Measurements from ENCODE around the gene GNAI2.

GNAI2 gene

DNA sequence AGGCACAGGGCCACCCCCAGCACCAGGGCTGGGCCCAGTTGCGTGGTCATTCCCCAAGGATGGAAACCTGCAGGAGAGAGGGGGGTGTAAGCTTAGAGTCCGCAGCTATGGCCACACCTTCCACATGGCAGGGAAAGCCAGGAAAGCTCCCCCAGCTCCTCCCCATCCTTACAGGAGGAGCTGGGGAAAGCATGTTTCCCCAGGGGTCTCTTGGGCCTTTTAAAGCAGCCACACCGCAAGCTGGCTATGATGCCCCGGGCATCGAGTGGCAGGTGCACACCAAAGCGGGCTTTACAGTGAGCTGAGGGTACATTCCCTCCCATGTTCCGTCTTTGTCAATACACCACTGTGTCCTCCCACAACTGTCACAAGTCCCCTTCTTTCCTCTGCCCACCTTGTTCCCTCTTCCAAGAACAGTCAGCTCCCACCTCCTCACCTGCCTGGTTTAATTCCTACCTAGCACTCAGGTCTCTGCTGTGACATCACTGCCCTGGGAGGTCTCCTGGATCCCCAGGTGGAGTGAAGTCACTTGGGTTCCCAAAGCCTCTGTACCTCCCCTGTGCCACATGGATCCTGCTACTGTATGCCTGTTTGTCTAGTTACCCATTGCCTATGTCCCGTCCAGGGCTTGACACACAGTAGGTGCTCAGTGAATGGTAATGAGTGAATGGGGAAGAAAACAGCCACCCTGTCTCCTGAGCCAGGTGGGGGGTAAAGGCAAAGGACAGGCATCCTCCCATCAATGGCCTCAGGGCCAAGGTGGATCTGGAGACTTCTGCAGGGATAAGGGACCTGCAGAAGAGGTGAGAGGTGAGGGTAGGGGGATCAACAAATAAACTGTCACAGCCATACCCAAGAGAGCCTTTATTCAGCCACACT is 59.8 kb downstream of the GNAI2 start:
- no peak overlapping the region for H3K4me3 ChIP-seq (ENCODE audit: low read depth, low read length)

DNA sequence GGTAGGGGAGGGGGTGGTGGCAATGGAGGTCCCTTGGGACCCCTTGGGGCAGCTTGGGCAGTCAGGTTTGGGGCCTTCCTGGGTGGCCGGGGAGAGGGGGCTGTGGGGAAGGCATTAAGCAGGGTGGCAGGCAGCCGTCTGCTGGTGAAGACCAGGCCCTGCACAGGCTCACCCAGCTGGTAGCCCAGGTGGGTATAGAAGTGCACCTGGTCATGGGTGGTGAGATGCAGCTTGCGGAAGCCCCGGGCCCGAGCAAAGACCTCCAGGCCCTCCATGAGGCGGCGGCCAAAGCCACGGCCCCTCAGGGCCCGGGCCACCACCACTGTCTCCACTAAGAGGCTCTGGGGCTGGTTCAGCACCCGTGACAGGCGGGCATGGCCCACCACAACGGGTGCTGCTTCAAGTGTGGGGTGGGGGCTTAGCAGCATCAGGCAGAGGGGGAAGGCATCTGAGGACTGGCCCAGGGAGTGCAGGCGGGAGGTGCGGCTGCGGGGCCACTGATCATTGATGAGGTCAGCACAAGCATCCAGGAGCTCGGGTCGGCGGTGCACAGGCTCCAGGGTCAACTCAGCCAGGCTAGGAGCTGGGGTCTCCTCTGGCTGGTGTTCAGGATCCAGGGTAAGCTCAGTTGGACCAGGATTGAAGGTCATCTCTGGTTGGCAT is 60.8 kb downstream of the GNAI2 start:
- H3K4me3 ChIP-seq (ENCODE audit: low read depth, low read length), result no peak overlapping the region

DNA sequence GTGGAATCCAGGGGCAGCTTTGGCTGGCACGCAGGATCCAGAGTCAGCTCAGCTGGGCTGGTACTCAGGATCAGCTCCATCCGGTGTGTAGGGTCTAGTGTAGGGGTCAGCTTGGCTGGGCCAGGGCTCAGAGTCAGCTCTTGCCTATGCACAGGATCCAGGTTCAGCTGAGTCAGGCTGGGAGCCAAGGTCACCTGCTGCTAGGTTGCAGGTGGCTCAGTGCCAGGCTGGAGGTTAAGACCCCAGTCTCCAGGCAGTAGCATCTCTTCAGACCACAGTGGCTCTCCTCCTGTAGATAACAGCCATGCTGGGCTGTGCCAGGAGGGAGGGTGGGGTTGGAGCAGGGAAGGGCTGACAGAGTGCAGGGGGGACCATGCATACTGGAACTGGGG is 61.4 kb downstream of the GNAI2 start:
- H3K4me3 ChIP-seq (ENCODE audit: low read depth, low read length), result no peak overlapping the region

DNA sequence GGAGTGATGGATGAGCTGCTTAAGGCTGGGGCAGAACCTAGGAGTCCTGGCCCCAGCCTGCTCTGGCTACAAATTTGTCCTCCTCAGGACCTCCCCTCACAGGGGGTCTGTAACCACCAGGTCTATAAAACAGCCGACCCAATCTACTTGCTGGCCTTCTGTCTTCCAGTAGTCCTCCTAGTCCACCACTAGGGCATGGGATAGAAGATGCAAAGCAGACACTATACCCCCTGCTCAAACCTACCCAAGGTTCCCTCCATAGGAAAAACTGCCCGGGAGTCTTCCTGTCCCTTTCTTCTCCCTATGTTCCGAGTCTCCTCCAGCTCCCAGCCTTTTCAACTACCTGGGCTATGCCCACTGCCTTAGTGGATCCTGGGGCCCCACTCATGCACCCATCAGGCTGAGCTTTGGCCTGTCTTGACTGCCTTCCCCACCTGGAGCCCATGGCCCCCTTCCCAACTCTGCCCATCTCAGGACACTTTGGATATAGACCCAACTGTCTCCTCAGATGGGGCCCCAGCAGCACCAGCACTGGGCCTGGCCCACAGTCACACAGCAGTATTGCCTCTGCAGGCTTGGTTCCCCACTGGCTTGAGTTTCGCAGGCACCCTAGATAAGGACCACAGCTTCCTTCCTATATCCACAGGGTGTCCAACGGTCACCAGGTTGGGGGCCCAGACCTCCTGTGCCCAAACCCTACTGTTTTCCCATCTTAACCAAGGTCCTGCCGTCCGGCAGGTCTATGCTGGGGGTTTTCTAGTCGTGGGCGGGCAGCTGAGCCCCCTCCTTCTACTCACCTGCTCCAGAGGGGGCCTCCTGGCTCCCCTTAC is 62.1 kb downstream of the GNAI2 start:
- H3K4me3 ChIP-seq (ENCODE audit: low read depth, low read length), result peak overlapping the region; percentile 86

DNA sequence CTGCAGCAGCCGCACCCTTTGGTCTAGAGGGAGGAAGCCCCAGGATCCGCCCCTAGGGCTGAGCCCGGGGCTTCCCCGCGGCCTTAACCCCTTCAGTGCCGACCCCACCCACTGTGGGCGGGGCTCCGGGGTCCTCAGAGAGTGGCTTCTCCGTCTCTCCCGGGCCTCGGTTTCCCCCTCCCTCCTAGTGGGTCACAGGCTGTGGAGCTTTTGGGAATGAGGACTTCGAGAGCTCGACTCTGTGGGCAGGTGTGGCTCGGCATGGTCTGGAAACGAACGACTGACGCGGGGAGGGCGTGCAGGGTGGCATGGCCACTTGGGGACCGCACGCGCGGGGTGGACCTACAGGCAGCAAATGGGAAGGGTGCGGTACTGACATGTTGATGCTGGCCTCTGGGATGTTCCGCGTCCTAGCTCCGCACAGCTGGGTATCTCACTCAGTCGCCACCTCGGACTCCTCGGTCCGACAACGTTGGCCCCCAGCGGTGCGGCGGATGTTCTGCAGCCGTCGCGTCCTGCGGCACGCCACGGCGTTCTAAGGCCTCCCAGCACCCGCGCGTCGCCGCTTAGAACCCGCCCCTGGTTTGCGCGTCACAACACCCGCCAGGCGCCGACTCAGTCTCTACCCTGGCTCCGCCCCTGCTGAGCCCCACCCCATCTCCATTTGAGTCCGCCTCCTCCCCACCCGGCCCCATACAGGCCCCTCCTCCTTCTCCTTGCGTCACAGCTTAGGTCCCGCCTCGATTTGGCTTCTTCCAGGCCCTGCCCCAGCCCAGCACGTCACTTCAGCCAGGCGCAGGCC is 63.0 kb downstream of the GNAI2 start, which contains the start of the genes HYAL3 and NAA80:
Gene HYAL3 (minus strand): TSS at position 570 of the 802 bp plus-strand sequence. CDS start 3,803 bp downstream, outside the sequence.
Gene NAA80 (minus strand): TSS at position 570 of the 802 bp plus-strand sequence. CDS start 1,942 bp downstream, outside the sequence.
- H3K4me3 ChIP-seq (ENCODE audit: low read depth, low read length), result peak within 1 kb of the TSS; percentile 86

DNA sequence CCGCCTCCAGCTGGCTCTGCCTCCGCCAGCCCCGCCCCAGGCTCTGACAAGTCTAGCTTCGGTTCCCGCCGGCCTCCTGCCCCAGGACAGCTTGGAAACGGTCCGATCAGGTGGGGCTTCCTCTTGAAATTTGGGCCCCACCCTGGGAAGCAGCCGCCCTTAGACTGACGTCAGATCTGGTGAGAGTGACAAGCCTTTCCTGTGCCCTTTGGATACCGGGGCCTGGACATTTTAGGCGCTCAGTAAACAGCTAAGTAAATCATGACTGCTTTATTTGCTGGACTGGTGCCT is 63.6 kb downstream of the GNAI2 start:
- H3K4me3 ChIP-seq (ENCODE audit: low read depth, low read length), result peak overlapping the region; percentile 10

DNA sequence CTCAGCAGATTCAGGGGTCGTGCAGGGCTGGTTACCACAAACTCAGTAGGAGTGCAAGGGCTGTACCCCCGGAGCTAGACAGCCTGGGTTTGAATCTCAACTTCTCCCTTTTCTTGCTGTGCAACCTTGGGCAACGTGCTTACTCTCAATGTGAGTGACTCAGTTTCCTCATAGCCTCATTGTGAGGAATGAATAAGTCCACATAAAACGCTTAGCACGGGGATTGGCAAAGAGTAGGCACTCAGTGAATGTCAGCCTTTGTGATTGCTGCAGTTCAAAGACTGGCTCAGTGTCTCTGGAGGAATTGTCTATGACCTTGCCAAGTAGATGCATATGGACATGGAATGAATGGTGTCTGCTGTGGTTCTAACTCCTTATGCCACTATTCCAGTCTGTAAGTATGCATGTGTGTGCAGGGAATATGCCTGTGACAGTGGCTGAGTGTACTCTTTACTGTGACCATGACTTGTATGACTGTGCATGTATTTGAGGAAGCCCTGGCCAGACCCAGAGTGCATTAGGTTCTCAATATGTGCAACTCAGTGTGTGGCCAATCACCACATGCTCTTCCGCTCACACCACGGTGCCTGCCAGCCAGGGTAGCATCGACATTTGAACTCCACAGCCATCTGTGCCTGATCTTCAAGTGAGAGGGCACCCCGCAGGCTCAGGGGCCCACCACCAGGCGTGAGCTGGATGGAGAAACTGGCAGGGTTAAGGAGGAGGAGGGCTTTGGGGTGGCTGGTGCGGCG is 64.1 kb downstream of the GNAI2 start:
- peak overlapping the region; percentile 10 for H3K4me3 ChIP-seq (ENCODE audit: low read depth, low read length)

DNA sequence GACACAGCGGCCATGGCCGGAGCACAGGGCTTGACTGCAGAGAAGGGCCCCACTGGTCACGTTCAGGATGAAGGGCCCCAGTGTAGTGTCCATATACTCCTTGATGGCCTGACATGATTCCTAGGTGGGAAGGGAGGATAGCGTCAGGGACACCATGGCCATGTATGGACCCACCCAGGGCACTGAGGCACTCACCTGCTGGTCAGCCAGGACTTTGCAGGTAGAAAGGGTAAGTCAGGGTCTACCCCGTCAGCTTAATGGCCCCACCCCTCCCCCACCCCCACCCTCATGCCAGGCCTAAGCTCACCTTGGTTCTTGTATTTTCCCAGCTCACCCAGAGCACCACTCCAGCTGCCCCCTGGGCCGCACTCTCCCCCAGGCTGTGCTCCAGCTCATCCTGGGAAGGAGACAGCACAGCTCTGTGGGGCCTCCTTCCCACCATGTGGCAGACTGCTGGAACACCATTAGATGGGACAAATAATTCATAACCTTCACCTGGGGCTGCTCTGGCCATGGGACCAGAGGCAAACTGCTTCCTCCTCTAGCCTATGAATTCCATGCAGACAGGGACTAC is 64.8 kb downstream of the GNAI2 start:
- no peak overlapping the region for H3K4me3 ChIP-seq (ENCODE audit: low read depth, low read length)

DNA sequence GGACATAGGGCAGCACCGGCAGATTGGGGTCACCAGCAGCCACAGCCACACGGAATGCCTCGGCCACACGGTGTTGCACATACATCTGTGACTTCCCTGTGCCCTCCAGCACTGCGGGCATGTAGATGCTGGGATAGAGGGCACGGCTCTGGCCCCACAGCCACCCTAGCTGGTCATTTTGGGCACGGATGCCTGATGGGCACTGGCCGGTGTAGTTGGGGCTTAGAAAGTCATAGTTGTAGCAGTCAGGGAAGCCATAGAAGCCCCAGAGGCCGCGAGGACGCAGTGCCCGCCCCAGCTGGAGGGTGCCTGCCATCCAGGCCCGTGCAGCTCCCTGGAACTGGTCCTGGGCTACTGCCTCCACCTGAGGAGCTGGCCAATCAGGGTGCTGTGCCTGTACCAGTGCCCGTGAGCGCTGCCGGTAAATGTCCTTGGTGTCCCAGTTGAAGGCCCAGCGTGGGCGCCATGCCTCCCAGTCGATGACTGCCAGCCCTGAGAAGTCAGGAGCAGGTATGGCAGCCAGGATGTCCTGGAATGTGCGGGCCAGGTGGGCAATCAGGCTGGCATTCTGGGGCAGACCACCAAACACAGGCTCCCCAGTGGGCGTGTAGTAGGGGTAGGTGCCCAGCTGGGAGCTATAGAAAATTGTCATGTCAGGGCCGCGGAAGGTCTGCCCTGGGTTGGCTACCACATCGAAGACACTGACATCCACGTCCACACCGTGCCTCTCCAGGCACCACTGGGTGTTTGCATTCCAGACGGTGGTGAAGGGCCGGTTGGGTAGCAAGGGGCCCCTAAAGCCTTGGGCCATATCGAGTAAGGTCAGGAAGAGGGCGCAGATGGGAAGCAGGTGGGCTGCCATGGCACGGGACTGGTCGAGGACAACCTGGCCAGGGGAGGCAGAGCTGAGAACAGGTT is 66.3 kb downstream of the GNAI2 start:
- no peak overlapping the region for H3K4me3 ChIP-seq (ENCODE audit: low read depth, low read length)

DNA sequence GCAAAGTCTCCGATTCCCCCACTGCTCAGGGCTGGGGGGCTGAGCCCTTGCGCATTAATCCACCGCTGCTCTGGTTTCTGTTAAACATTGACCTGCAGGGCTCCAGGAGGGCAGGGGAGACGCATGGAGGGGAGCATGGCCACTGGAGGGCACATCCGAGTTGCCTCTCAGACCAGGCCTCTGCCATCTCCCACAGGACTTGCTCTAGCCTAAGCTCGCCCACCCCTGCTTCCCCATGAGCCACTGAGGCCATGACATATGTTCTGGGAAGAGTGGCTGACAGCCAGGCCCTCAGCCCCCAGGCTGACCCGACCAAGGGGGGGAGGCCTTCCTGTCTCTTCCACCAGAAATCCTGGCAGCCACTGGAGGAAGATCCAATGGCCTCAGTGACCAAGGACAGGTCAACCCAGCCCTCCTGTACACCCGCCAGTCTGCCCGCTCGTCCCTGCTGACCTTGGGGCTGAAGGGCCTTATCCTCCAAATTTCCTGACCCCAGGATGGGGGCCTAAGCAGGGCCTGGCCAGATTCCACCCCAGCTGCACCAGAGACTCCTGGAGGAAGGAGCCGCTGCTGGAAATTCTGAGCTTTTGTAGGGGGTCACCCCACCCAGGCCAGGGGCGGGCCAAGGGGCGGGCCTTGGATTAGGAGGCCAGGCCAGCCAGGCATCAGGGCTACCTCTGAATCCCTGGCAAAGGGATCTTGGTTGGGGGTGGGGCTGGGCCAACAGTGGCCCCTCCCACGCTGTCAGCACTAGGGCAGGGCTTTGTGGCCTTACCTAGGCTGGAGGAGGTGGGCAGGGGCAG is 67.2 kb downstream of the GNAI2 start, which contains the start of gene HYAL1:
Gene HYAL1 (minus strand): TSS at position 562 of the 803 bp plus-strand sequence. CDS start 618 bp downstream, outside the sequence.
- no peak within 1 kb of the TSS for H3K4me3 ChIP-seq (ENCODE audit: low read depth, low read length)

DNA sequence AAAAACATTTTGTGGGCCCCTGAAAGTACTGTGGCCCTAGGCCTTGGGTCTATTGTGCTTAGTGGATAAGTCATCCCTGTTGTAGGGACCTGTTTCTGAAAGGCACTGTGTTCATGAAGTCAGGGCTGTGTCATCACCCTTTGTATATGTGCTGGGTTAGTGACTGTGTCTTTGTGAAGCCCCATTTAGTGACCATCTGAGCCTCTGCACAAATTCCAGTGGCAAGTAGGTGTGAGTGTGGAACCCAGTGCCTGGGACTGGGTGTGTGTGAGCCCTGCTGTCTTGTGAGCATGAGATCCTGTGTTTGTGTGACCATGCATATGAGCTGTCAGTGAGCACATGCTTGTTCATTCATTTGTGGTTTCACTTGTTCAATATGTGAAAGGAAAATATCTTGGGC is 68.6 kb downstream of the GNAI2 start:
- no peak overlapping the region for H3K4me3 ChIP-seq (ENCODE audit: low read depth, low read length)

All from iPS-11a (cell line).